OCI-LY3 (cell line): ENCODE data around the gene C1D.

ENCODE experiments used
- EZH2phosphoT487 ChIP-seq: fragments of 200-600 bp; shearing (Covaris generic); IDR thresholded peaks from 2 replicates; pipeline ENCODE4 v1.6.1; 2018; ENCODE audit warnings: antibody characterized with exemption, mixed run types, low read depth
- TF ChIP-seq, protein P1 (sequence below): fragments of 200-600, 300-600 bp; sonication (generic); IDR thresholded peaks from 2 replicates; pipeline ENCODE4 v1.5.1; 2014; ENCODE audit warnings: antibody characterized with exemption, low read length, low read depth

DNA sequence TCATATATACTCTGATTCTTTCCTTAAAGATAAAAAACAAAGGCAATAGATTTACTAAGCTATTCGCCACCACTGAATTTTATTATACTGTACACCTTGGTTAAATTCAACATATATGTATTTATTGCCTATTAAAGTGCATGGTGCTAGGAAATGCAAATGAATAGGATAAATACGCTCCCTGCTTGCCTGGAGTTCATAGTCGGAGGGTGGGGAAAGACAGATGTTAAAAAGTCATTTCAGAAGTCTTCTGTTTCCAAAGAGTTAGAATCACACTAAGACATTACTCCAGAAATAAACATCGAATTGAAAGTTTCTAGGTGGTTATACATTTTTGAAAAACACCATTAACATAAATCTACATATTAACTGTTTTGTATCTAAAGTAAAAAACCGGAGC, 19.8 kb downstream of the C1D start:
- TF ChIP-seq, protein P1, sequence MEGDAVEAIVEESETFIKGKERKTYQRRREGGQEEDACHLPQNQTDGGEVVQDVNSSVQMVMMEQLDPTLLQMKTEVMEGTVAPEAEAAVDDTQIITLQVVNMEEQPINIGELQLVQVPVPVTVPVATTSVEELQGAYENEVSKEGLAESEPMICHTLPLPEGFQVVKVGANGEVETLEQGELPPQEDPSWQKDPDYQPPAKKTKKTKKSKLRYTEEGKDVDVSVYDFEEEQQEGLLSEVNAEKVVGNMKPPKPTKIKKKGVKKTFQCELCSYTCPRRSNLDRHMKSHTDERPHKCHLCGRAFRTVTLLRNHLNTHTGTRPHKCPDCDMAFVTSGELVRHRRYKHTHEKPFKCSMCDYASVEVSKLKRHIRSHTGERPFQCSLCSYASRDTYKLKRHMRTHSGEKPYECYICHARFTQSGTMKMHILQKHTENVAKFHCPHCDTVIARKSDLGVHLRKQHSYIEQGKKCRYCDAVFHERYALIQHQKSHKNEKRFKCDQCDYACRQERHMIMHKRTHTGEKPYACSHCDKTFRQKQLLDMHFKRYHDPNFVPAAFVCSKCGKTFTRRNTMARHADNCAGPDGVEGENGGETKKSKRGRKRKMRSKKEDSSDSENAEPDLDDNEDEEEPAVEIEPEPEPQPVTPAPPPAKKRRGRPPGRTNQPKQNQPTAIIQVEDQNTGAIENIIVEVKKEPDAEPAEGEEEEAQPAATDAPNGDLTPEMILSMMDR, result no peak
- no peak for TF ChIP-seq EZH2phosphoT487
